ENCODE results near the gene MED28. TPM values are rescaled to one million over a fixed set of nuclear protein-coding genes. Genes with fewer than 3 reads are reported as not detected.

The MED28 gene
- total RNA-seq, 1 experiment from 2014 or later: 43.1 TPM

- Histone ChIP-seq H3K9me3 (ENCODE audit: insufficient read depth, low read depth) (no peaks in the 10 kb centered on the region), H3K4me2 (no peak overlapping the region), H3K36me3 (ENCODE audit: low read depth) (no peaks in the 10 kb centered on the region), H3K27ac (no peak overlapping the region), H3K79me2 (ENCODE audit: low read depth) (no peaks in the 10 kb centered on the region), H3K27me3 (ENCODE audit: insufficient read depth, low read depth) (no peaks in the 10 kb centered on the region), H2AFZ (no peak overlapping the region), H4K20me1 (ENCODE audit: insufficient read depth) (no peaks in the 10 kb centered on the region), H3K4me1 (replicated peaks; ENCODE audit: insufficient read depth) (no peaks in the 10 kb centered on the region), H3F3A (ENCODE audit: insufficient read depth, low read depth) (no peaks in the 10 kb centered on the region), H3K4me3 (no peak overlapping the region), H3K9me2 (ENCODE audit: insufficient read depth) (no peaks in the 10 kb centered on the region)
- ChIA-PET CTCF (no interaction called here), POLR2A (ENCODE audit: unreplicated experiment) (no interaction called here)
- TF ChIP-seq EZH2 (IDR thresholded peaks at IDR 0.05; ENCODE audit: low read depth): no peak
- BruUV-seq (replicated peaks): no TSS peak
- intact Hi-C loops (cut with micrococcal nuclease; ENCODE audit: unreplicated experiment): no loop called here
- no peak for DNase-seq
These were observed 50.3 kb downstream of the MED28 start for GRCh38 chr4:17664755-17665154.

- H3K27ac ChIP-seq: no peak overlapping the region
- no peaks in the 10 kb centered on the region for H4K20me1 ChIP-seq (ENCODE audit: insufficient read depth)
- no peaks in the 10 kb centered on the region for H3K27me3 ChIP-seq (ENCODE audit: insufficient read depth, low read depth)
- H3K9me2 ChIP-seq (ENCODE audit: insufficient read depth): no peaks in the 10 kb centered on the region
- no peak for DNase-seq
- no peaks in the 10 kb centered on the region for H3K9me3 ChIP-seq (ENCODE audit: insufficient read depth, low read depth)
- intact Hi-C loops (cut with micrococcal nuclease; ENCODE audit: unreplicated experiment): no loop called here
- TF ChIP-seq EZH2 (IDR thresholded peaks at IDR 0.05; ENCODE audit: low read depth) (no peak), CTCF (conservative IDR thresholded peaks at IDR 0.05) (no peak)
- no TSS peak for BruUV-seq (replicated peaks)
- no peaks in the 10 kb centered on the region for H3K36me3 ChIP-seq (ENCODE audit: low read depth)
- H3K4me3 ChIP-seq: no peak overlapping the region
- H3K4me2 ChIP-seq: no peak overlapping the region
- no peaks in the 10 kb centered on the region for H3K79me2 ChIP-seq (ENCODE audit: low read depth)
- H2AFZ ChIP-seq: no peak overlapping the region
- H3K4me1 ChIP-seq (replicated peaks; ENCODE audit: insufficient read depth): no peaks in the 10 kb centered on the region
- ChIA-PET POLR2A (ENCODE audit: unreplicated experiment) (no interaction called here), CTCF (no interaction called here)
- no peaks in the 10 kb centered on the region for H3F3A ChIP-seq (ENCODE audit: insufficient read depth, low read depth)
These were observed 50.9 kb downstream of the MED28 start for GRCh38 chr4:17665346-17665745.

GRCh38 chr4:17665852-17666251, 51.4 kb downstream of the MED28 start:
- no peaks in the 10 kb centered on the region for H3K4me1 ChIP-seq (replicated peaks; ENCODE audit: insufficient read depth)
- H3K4me2 ChIP-seq: no peak overlapping the region
- H3K79me2 ChIP-seq (ENCODE audit: low read depth): no peaks in the 10 kb centered on the region
- H3F3A ChIP-seq (ENCODE audit: insufficient read depth, low read depth): no peaks in the 10 kb centered on the region
- TF ChIP-seq EZH2 (IDR thresholded peaks at IDR 0.05; ENCODE audit: low read depth): no peak
- no peaks in the 10 kb centered on the region for H4K20me1 ChIP-seq (ENCODE audit: insufficient read depth)
- H3K27ac ChIP-seq: no peak overlapping the region
- no peaks in the 10 kb centered on the region for H3K36me3 ChIP-seq (ENCODE audit: low read depth)
- ChIA-PET POLR2A (ENCODE audit: unreplicated experiment) (no interaction called here), CTCF (no interaction called here)
- H3K27me3 ChIP-seq (ENCODE audit: insufficient read depth, low read depth): no peaks in the 10 kb centered on the region
- H3K9me3 ChIP-seq (ENCODE audit: insufficient read depth, low read depth): no peaks in the 10 kb centered on the region
- intact Hi-C loops (cut with micrococcal nuclease; ENCODE audit: unreplicated experiment): no loop called here
- no peak for DNase-seq
- H3K4me3 ChIP-seq: no peak overlapping the region
- no TSS peak for BruUV-seq (replicated peaks)
- no peak overlapping the region for H2AFZ ChIP-seq
- no peaks in the 10 kb centered on the region for H3K9me2 ChIP-seq (ENCODE audit: insufficient read depth)

GRCh38 chr4:17667253-17667652, 52.8 kb downstream of the MED28 start:
- Histone ChIP-seq H3K79me2 (ENCODE audit: low read depth) (no peaks in the 10 kb centered on the region), H3K4me1 (replicated peaks; ENCODE audit: insufficient read depth) (no peaks in the 10 kb centered on the region), H4K20me1 (ENCODE audit: insufficient read depth) (no peaks in the 10 kb centered on the region), H3K27ac (no peak overlapping the region), H3K9me2 (ENCODE audit: insufficient read depth) (no peaks in the 10 kb centered on the region), H3K9me3 (ENCODE audit: insufficient read depth, low read depth) (no peaks in the 10 kb centered on the region), H3K36me3 (ENCODE audit: low read depth) (no peaks in the 10 kb centered on the region), H3F3A (ENCODE audit: insufficient read depth, low read depth) (no peaks in the 10 kb centered on the region), H3K4me3 (no peak overlapping the region), H2AFZ (no peak overlapping the region), H3K27me3 (ENCODE audit: insufficient read depth, low read depth) (no peaks in the 10 kb centered on the region), H3K4me2 (no peak overlapping the region)
- ChIA-PET CTCF (no interaction called here), POLR2A (ENCODE audit: unreplicated experiment) (no interaction called here)
- no peak for DNase-seq
- intact Hi-C loops (cut with micrococcal nuclease; ENCODE audit: unreplicated experiment): no loop called here
- BruUV-seq (replicated peaks): no TSS peak
- TF ChIP-seq CTCF (conservative IDR thresholded peaks at IDR 0.05): no peak
- no peak for TF ChIP-seq EZH2 (IDR thresholded peaks at IDR 0.05; ENCODE audit: low read depth)

Data from PC-9 (cell line).